Stomach (tissue), 9 donors: ENCODE measurements around the gene IL36A. TPM values are rescaled to one million over a fixed set of nuclear protein-coding genes. Genes with fewer than 3 reads are reported as not detected.

Experiments
- DNase-seq, 2 donors: peaks; one replicate each; pipeline versions ENCODE4 v3.0.0 to v3.0.0-alpha.2; 2013 to 2019
- H3K27ac ChIP-seq, 5 donors: fragments of 200-600 bp in 4 of 5; sonication (generic) in 4 of 5; one replicate each; pipeline ENCODE4 v1.5.1; 2013 to 2019; ENCODE audit warnings: mild to moderate bottlenecking in 1 of 5, moderate library complexity in 1 of 5
- H3K27me3 ChIP-seq, 3 donors: fragments of 200-600 bp; sonication (generic); one replicate each; pipeline ENCODE4 v1.5.1; 2017 to 2019; ENCODE audit warnings: mixed run types in 1 of 3
- H3K36me3 ChIP-seq, 4 donors: fragments of 200-600 bp; sonication (generic); 1 replicate in 3 of 4; 2 replicates in 1 of 4; pipeline ENCODE4 v1.5.1; 2016 to 2019
- H3K4me1 ChIP-seq, 4 donors: fragments of 200-600 bp; sonication (generic); one replicate each; pipeline ENCODE4 v1.5.1; 2016 to 2019
- H3K4me3 ChIP-seq, 4 donors: fragments of 200-600 bp; sonication (generic) in 3 of 4; one replicate each; pipeline ENCODE4 v1.5.1; 2016 to 2019; ENCODE audit warnings: mild to moderate bottlenecking in 1 of 4
- H3K9me3 ChIP-seq, 4 donors: fragments of 200-600 bp; sonication (generic); one replicate each; pipeline ENCODE4 v1.5.1; 2016 to 2019
- CTCF ChIP-seq, 7 experiments: fragments of 450-650 bp in 4 of 7; fragments of 200-600 bp in 3 of 7; sonication (generic) in 3 of 7; IDR thresholded peaks; one replicate each; pipeline ENCODE4 v1.5.1; 2016 to 2019; ENCODE audit warnings: antibody characterized with exemption in 7 of 7, control low read depth in 2 of 7, mild to moderate bottlenecking in 1 of 7
- EP300 ChIP-seq: sonication (generic); formaldehyde crosslinking; IDR thresholded peaks from one replicate; pipeline ENCODE4 v1.6.1; 2017; ENCODE audit warnings: antibody characterized with exemption
- POLR2A ChIP-seq, 4 donors: fragments of 450-650 bp; IDR thresholded peaks; one replicate each; pipeline ENCODE4 v1.6.1; 2016; ENCODE audit warnings: antibody characterized with exemption in 4 of 4, control low read depth in 2 of 4, mild to moderate bottlenecking in 1 of 4, moderate library complexity in 1 of 4
- POLR2AphosphoS5 ChIP-seq, 3 donors: sonication (generic); formaldehyde crosslinking; IDR thresholded peaks; one replicate each; pipeline ENCODE4 v1.6.1; 2016; ENCODE audit warnings: antibody characterized with exemption in 3 of 3
- WGBS, 5 donors: extraction: QIAGEN DNeasy Blood & Tissue Kit in 3 of 5; methylation state at CpG; one replicate each; pipeline versions ENCODE4 v1.1.5 to v1.1.7; 2013 to 2018; 5-methylcytosine and 5-hydroxymethylcytosine counted together
- intact Hi-C: fragments of 100-400 bp; cut with DNase I; formaldehyde crosslinking; loops from one replicate; pipeline ENCODE4 v1.15.1; 2023; ENCODE audit warnings: low total_unique reads
- polyA plus RNA-seq, 3 donors: library from polyadenylated mRNA; stranded (reverse); fragments of 200-250 nt; gene quantifications; one replicate each; pipeline ENCODE4 v1.2.3, GENCODE V29; 2013
- total RNA-seq, 5 donors: library from RNA; depleted of rRNA; stranded (reverse); fragments of >200 nt; gene quantifications; one replicate each; pipeline versions ENCODE4 v1.1.0 to v1.2.3, GENCODE V29; 2014 to 2016
- donor health status: healthy with polysubstance abuse.
- donor health status: Bipolar disorder and iron deficiency.
- donor health status: healthy.

Gene IL36A
- total and polyA plus RNA-seq, 8 donors: 9.7 TPM; not detected in 7

DNA sequence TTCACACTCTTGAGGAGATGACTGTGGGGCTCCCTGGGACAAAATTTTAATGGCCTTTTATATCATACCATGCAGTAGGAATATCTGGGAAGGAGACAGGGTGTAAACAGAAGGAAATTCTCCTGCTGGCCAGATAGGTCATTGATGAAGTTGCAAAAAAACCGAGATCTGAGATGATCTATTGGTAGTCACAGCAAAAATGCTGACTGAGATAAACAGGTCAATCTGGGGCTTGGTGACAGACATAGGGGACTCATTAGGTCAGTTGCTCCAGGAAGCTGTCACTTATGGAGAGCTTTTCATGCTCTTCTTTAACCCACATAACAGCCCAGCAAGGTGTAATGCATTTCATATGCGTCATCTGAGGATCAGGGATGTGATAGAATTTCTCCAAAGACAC, 2.6 kb upstream of the IL36A start:
- H3K4me1 ChIP-seq: no peaks in the 10 kb centered on the region
- peaks cover 0 to 25% (median 17%) of the 10 kb centered on the region in 4 donors for H3K9me3 ChIP-seq
- H3K27ac ChIP-seq: no peak overlapping the region
- 81 to 94% (median 87%) methylated on average over 2 of the region's 2 CpGs for WGBS, 5 donors
- no peak for DNase-seq
- no peaks in the 10 kb centered on the region for H3K27me3 ChIP-seq
- intact Hi-C loops: no loop called here
- no peak overlapping the region for H3K4me3 ChIP-seq
- no peak for TF ChIP-seq CTCF (IDR thresholded peaks at IDR 0.05)
- TF ChIP-seq EP300: no peak
- no peak for TF ChIP-seq POLR2A (IDR thresholded peaks at IDR 0.05)
- no peak for TF ChIP-seq POLR2AphosphoS5 (IDR thresholded peaks at IDR 0.05)
- no peaks in the 10 kb centered on the region for H3K36me3 ChIP-seq

- WGBS, 5 donors: 72 to 91% (median 84%) methylated on average over 1 of the region's 1 CpG
- Histone ChIP-seq H3K4me1 (no peaks in the 10 kb centered on the region), H3K36me3 (no peaks in the 10 kb centered on the region), H3K9me3 (no peaks in the 10 kb centered on the region), H3K4me3 (no peak overlapping the region), H3K27me3 (no peaks in the 10 kb centered on the region), H3K27ac (no peak overlapping the region)
- no peak for DNase-seq
- TF ChIP-seq POLR2AphosphoS5 (IDR thresholded peaks at IDR 0.05): no peak
- no peak for TF ChIP-seq CTCF (IDR thresholded peaks at IDR 0.05)
- no peak for TF ChIP-seq EP300
- no peak for TF ChIP-seq POLR2A (IDR thresholded peaks at IDR 0.05)
- intact Hi-C loops: no loop called here
These were observed 2.0 kb downstream of the IL36A start for GRCh38 chr2:113007250-113007649.

DNA sequence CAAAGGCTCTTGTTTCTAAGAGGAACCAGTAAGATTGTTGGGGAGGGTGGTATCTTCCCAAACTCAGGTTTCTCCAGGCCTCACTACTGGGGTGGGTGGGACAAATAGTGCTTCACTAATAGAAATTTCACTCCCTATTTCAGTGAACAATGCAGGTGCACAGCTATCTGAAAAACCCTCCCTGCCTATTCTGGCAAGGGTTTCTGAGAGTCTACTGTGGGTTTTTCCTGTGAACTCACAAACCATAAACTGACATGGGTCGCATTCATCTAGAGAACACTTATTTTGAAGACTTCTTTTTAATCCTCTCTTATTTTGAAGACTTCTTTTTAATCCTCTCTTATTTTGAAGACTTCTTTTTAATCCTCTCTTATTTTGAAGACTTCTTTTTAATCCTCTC, 4.4 kb downstream of the IL36A start:
- intact Hi-C loops: no loop called here
- TF ChIP-seq CTCF (IDR thresholded peaks at IDR 0.05) (no peak), EP300 (no peak), POLR2A (IDR thresholded peaks at IDR 0.05) (no peak), POLR2AphosphoS5 (IDR thresholded peaks at IDR 0.05) (no peak)
- H3K4me1 ChIP-seq: no peaks in the 10 kb centered on the region
- WGBS, 5 donors: 60 to 95% (median 72%) methylated on average over 1 of the region's 1 CpG
- no peak for DNase-seq
- no peak overlapping the region for H3K4me3 ChIP-seq
- no peak overlapping the region for H3K27ac ChIP-seq
- H3K36me3 ChIP-seq: no peaks in the 10 kb centered on the region
- H3K27me3 ChIP-seq: no peaks in the 10 kb centered on the region
- no peaks in the 10 kb centered on the region for H3K9me3 ChIP-seq

DNA sequence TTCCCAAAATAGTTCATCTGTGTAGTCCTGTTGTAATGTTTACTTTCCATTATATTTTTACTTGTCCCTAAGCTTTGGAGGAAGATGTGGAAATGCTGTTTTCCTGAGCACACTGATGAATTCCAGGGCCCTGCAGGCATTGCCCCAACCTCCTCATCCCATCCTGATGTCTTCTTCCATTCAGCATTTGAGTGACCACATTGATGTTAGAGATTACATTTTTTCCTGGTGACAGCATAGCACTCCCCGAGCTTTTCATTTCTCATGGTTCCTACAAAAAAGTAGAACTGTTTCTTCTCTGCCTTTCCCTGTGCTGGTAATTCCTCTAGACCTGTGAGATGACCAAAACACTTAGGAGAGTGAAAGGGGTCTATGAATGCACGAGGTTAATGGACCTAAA, 4.8 kb downstream of the IL36A start:
- 44 to 57% (median 48%) methylated on average over 2 of the region's 2 CpGs for WGBS, 5 donors
- H3K4me1 ChIP-seq: no peaks in the 10 kb centered on the region
- no peak for TF ChIP-seq CTCF (IDR thresholded peaks at IDR 0.05)
- no peak for TF ChIP-seq EP300
- no peak for TF ChIP-seq POLR2AphosphoS5 (IDR thresholded peaks at IDR 0.05)
- TF ChIP-seq POLR2A (IDR thresholded peaks at IDR 0.05): no peak
- no peaks in the 10 kb centered on the region for H3K27me3 ChIP-seq
- no peak for DNase-seq
- no peak overlapping the region for H3K27ac ChIP-seq
- no peak overlapping the region for H3K4me3 ChIP-seq
- no peaks in the 10 kb centered on the region for H3K9me3 ChIP-seq
- intact Hi-C loops: no loop called here
- no peaks in the 10 kb centered on the region for H3K36me3 ChIP-seq
